SHP77 (cell line): ENCODE results near the gene UTRN.

Experiments used
- DNase-seq, 2 experiments: peaks; one replicate each; lab custom pipeline; 2025; lab: John Stamatoyannopoulos, UW

The UTRN gene

DNA sequence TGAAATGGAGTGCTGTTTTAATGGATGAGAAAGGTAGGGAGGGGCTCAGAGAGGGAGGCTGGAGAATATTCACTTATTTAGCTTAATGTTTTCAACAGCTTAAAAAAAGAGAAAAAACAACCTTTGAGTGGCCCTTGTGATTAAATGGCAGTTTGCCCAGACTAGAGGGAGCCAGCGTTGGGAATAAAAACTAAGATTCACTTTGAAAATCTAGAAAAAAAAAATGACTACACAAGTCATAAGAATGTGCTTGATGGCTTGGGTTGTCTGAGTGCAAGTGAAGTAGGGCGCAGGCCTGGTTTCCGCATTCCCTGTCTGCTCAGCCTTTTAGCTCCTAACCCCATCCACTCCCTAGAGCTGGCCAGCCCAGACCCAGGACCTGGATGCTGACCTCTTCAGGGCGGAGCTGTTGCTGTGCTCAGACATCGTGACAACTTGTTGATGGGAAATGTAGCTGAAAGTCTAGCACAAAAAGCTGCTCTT, 28.9 kb downstream of the UTRN start:
- DNase-seq, result no peak

DNA sequence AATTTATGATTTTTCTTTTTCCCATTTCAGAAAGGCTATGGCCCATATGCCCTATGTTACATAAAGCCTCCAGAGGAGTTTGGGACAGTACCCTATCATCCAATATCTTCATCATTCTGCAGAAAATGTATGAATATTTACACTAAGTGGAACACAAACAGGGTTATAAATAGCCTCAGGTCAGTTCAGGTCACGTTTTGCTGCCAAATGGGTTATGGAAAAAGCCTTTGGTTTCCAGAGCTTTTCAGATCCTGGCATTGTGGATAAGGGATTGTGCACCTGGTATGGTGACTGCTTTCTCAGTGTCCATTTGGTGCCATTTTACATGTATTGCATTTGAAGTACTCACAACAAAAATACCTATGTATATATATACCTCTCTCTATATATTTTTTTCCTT, 29.4 kb downstream of the UTRN start:
- DNase-seq, result no peak

DNA sequence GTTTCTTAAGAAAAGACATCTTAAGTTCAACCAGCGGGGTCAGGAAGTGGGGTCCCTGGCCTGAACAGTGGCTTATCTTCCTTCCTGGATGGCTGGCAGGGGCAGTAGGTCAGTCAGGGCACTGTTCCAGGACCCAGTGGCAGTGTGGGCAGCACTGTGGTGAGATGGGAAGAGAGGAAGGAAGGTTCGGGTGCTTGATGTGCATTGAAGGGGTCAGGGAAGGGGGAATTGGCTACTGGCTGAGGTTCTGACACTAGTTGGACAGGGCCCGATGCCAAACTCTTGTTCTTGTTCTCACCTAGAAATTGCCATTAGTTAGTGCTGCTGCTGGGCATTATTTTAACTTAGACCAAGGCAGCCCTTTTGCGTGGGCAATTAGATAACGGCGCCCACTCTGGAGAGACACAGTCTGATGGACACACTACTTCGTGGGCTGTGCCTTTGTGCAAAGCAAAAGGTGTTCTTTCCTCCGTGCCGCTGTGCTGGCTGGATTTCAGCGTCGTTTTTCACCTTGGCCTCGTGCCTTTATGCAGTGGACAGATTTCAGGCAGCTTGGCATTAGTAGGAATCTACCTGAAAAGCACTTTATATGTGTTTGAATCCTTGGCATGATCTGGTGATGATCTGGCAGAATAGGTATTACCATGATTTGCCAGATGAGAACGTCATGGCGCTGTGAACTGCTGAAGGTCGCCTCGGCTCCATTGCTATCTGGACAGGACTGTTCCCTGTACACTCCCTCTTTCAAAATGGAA, 30.3 kb downstream of the UTRN start:
- DNase-seq, result no peak

DNA sequence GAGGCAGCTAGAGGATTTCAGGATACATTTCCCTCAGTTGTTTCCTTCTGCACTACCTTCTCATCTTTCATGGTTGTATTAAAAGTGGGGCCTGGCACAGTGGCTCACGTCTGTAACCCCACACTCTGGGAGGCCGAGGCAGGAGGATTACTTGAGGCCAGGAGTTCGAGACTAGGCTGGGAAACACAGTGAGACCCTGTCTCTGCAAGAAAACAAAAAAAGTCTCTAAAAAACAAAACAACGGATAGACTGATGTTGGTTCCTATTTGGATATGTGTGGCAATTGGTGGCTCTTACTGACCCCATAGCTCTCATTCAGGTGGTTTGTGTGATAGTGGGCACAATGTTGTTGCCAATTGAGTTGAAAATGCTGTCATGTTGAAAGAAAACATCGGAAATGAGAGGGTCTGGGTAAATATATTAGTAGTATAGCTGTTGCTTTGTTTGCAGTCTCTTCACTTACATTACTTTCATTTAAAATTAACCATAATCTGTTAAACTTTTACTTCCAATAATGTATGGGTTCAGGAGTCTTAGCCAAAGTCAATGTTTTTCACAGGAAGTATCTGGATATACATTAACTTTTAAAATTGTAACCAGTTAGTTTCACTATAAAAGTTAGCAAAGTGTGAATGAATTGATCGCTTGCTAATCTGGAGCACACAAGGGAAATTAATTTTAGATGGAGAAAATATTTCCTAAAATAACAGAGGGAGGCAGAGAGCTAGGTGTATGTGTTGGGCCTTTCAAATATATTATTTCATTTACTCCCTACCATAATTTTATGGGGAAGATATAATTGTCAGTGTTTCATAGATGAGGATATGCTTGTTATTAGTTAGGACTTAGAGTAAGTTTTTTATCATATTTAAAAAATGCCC, 31.1 kb downstream of the UTRN start:
- DNase-seq, result no peak

DNA sequence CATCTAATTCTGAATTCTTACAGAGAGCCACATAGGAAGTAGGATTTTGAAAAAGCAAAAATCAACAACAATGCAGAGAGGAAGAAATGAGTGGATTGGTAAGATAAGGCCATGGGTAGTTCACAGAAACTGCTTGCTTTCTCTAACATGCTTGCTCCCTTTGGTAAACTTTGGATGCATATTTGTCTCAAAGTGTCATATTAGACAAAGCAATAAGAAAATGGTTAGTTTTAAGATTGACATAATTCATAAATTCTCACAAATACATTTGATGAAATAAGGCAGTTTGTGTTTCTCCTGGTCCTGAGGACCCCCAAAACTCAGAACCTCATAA, 31.7 kb downstream of the UTRN start:
- no peak for DNase-seq

DNA sequence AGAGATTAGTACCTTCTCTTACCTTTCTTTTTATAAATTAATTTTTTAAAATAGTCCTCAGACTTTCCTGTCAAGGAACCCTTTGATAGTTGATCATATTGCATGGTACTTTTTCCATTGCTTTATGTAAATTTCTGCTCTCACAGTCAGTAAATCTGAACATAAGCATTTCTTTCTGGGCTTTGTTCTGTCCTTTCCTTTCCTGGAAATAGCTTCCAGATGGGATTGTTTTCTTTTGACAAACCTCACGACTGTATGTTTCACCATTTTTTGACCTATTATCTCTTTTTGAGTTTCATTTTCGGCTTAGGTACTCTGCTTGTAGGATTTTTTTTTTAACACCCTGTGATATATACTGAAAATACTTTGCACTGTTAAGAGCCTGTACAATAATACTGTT, 32.6 kb downstream of the UTRN start:
- DNase-seq, result no peak

DNA sequence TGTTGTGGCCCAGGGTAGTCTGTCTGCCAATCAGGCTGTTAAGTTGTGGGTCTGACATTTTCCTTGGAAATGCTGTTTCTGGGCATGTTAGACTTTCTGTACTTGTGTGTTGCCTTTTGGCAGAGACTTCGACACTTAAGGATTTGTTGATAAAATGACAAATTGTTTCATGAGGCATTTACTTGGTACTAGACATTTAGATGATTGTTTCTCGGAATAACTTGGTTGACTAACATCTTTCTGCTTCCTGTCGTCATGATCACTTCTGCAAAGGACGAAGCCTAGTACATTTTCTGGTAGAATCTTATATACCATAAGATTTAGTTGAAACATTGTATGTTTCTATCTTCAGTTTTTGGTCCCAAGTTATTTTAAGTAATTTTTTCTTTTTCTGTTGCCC, 34.1 kb downstream of the UTRN start:
- no peak for DNase-seq

DNA sequence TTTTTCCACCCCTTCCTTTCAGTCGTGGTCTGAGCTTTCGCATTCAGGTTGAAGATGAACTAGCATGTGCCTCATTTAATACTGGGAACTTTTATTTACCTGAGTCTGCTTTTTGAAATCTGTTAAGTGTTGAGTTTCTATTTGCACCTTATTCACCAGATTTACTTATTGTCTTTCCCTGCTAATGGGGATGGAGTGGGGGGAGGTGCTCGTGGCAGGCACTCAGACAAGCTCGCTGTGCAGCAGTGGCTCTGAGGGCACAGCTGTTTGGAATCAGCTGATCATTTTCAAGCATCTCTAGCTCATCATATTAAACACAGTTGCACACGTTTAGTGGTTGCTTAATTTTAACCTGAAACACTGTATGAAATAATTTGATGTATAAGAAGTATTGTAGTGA, 35.6 kb downstream of the UTRN start:
- no peak for DNase-seq

DNA sequence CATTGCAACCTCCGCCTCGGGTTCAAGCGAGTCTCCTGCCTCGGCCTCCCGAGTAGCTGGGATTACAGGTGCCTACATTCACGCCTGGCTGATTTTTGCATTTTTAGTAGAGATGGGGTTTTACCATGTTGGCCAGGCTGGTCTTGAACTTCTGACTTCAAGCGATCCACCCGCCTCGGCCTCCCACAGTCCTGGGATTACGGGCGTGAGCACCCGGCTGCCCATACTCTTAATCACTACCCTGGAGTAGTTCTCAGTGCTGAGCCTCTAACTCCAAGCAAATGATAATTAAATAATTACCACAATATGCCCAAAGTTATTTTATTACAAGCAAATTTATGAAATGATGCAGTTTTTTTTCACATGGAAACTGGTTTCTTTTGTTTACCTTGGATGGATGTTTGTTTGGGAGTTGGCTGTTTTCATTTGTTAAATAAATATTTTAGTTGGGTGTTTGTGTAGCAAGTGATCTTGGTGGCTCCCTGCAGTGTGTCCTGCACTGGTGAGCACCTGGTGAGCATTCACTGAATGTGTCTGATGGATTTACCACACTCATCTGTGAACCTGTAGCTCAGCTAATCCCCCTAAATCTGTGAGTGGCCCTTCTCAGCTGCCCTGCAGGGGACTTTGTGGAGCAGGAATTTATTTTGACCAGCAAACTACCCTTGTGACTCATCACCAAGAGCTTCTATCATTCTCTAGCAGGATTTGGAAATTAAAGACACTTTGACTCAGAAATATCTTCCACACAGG, 36.9 kb downstream of the UTRN start:
- DNase-seq, result no peak

DNA sequence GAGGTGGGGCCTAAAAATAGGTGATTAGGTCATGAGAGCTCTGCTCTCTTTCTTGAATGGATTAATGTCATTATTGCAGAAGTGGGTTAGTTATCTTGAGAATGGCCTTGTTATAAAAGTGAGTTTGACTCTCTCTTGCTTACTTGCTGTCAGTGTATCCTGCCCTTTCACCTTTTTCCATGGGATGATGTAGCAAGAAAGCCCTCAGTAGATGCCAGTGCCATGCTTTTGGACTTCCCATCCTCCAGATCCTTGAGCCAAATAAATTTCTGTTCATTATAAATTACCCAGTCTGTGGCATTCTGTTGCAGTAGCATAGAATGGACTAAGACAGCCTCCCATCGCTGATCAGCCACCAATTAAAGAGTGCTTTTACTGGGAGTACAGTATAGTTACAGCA, 40.1 kb downstream of the UTRN start:
- DNase-seq, result no peak

DNA sequence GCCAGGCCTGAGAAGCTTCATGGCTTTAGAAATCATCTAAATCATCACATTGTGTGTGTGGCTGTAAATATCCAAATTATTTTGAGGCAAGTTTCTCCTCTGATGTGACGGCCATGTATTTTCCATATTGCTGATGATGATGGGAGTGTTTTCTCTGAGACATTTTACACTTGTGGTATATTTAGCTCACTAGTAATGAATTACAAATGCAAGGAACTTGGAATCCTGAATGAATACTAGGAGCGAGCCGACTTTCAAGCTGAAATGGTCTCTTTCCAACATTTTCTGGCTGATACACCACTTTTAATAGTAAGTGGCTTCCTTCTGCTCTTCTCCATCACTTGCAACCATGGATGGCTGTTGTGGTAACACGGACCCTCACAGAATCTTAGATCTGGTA, 41.3 kb downstream of the UTRN start:
- DNase-seq, result no peak

DNA sequence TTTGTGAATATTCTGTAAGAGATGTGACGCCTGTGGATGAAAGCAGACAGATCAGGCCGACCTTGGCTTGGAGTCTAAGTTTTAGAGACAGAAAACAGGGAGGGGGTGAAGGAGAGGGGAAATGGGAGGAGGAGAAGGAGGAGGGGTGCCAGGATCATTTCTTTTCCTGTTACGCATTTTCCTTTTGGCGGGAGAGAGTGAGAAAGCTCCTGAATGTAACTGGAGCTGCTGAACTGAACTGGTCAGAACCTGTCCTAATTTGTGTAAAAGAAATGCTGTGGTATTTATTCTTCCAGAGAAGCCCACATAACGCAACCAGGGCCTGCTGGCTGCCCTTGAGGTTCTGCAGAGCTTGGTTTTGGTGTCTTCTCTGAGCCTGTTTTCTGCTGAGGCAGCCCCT, 41.9 kb downstream of the UTRN start:
- DNase-seq, result no peak

DNA sequence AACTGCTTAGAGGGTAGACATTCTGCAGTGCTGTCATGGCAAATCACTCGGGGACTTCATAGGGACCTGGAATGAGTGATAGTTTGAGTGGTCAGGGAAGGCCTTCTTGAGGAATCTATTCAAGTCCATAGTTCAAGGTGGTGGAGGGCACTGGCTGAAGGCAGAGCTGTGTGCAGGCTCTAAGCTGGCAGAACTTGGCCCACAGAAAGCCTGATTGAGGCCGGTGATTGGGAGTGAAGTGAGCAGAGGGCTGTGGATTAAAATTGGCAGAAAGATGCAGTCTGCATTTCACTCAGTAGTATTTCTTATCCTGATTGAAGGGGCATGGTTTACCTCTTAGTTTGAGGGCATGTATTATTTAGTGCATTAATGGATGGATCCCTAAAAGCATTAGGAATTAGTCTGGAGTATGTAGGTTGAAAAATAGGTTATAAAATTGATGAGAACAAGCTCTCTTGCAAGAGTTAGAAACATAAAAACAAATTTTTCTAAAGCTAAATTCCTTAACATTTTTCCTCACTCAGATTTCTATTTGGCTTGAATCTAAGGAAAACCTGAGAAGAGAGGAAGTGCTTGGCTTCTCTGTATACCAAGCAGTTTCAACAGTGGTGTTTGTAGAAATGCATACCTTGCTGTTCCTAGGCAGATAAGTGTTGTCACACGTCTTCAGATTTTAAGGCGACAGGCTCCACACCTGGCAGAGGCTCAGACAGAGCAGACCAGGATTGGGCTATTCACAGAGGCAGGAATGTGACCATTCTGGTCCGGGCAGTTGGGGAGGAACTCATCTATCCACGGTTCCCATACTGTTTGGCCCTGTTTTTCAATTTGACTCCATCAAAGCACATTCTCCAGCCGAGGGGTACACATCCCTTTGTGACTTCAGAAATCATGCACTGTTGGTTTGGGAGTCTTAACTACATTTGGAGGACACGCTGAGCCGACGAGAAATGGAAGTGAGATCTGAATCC, 45.2 kb downstream of the UTRN start:
- no peak for DNase-seq

DNA sequence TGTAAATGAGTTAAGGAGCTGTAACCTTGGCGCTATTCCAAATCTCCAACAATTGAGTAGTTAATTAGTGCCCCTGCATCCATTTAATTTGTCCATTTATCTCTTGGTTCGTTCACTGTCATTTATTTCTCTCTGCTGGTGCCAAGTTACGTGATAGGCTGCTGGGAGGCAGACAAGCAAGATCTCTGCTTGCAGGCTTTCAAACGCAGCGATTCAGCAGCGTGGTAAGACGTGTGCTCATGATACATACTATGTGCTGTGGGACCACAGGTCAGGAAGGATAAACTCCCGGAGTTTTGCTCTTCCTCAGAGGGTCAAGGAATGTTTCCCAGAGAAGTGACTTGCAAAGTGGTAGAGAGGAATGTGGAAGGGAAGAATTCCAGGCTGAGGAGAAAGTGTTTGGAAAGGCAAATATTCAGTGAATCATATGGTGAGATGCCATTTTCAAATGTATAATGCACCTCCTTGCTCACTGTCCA, 46.4 kb downstream of the UTRN start:
- no peak for DNase-seq

DNA sequence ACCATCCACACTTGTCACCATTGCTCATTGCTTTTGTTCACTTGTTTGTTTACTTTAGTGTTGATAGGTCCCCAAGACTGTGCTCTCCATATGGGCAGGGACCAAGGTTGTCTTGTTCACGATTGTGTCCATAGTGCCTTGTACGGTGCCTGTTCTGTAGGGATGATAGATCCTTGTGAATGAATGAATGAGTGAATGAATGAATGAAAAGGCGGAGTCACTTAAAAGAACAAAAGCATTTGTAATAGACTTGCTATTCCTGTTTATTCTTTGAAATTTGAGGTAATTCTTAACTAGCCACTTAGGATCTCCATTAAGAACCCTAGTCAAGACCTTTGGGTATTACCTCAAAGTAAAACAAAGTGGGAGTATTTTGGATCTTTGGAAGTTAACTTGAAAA, 47.0 kb downstream of the UTRN start:
- DNase-seq, result no peak

DNA sequence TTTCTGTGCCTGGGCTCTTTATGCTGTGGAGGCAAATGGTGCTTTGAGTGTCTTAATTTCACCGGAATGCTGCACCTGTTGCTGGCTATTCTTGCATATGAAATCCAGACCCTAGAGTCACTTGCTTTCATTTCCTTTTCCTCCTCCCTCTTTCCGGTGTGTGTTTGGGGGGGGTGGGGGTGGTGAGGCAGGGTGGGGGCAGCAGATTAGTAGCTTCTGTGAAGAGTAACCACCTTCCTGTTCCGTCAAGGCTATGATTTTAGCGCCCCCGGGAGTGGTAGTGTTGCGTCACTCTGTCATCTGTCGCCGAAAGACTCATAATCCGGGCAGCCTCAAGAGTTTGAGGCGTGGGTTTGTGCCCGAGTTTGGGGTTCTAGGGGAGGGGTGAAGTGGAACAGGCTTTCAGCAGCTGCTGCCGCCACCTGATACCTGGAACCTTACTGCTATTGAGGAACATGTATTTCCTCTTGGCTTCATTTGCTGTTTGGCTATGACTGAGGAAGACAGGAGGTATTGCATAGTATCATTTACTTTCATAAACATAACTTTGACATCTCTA, 49.1 kb downstream of the UTRN start:
- no peak for DNase-seq
